ENCODE measurements around the gene GRM1.

GRM1 gene

DNA sequence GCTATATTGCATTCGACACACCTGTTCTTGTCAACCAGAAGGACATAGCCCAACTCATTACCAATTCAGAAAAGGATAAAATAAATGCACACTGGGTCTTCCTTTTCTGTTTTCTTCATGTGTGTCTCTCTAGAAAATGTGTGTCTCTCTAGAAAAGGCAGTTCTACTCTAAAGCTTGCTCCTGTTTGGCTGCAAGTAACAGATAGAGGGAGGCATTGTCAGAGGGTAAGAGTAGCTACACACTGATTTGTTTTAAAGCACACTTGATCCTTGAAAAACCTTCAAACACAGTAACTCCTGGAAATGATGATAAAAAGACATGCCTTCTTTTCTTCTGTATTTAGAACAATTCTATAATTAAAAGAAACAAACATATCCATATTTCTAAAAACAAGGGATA, 21.3 kb downstream of the GRM1 start:
- H3K4me3 ChIP-seq (ENCODE audit: control insufficient read depth, low read depth, low read length) = no peak overlapping the region
- DNase-seq (ENCODE audit: low read depth) = no peak
- TF ChIP-seq, protein P1, sequence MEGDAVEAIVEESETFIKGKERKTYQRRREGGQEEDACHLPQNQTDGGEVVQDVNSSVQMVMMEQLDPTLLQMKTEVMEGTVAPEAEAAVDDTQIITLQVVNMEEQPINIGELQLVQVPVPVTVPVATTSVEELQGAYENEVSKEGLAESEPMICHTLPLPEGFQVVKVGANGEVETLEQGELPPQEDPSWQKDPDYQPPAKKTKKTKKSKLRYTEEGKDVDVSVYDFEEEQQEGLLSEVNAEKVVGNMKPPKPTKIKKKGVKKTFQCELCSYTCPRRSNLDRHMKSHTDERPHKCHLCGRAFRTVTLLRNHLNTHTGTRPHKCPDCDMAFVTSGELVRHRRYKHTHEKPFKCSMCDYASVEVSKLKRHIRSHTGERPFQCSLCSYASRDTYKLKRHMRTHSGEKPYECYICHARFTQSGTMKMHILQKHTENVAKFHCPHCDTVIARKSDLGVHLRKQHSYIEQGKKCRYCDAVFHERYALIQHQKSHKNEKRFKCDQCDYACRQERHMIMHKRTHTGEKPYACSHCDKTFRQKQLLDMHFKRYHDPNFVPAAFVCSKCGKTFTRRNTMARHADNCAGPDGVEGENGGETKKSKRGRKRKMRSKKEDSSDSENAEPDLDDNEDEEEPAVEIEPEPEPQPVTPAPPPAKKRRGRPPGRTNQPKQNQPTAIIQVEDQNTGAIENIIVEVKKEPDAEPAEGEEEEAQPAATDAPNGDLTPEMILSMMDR (conservative IDR thresholded peaks at IDR 0.05; ENCODE audit: control insufficient read depth, insufficient read depth, low read depth, low read length) = no peak

DNA sequence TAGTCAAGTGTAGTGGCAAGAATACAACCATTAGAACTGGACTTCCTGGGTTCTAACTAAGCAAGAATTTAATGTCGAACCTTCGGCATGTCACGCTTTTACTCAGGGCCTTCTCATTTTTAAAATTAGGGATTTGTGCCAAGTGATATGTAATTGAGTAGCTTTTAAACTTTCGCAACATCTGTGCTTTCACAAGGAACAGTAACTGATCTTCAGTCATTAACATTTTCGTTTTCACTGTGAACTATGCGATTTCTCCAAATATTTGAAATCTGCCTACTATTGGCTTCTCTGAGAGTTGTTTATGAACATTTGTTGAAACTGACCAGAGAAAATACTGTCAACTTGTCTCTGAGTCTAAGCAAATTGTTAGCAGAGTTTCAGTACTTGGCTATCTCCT, 27.6 kb downstream of the GRM1 start:
- H3K4me3 ChIP-seq (ENCODE audit: control insufficient read depth, low read depth, low read length) = no peak overlapping the region
- TF ChIP-seq, protein P1 (conservative IDR thresholded peaks at IDR 0.05; ENCODE audit: control insufficient read depth, insufficient read depth, low read depth, low read length) = no peak
- no peak for DNase-seq (ENCODE audit: low read depth)

GRCh38 chr6:146065690-146066089, 36.8 kb downstream of the GRM1 start:
- TF ChIP-seq, protein P1 (conservative IDR thresholded peaks at IDR 0.05; ENCODE audit: control insufficient read depth, insufficient read depth, low read depth, low read length) = no peak
- DNase-seq (ENCODE audit: low read depth) = no peak
- H3K4me3 ChIP-seq (ENCODE audit: control insufficient read depth, low read depth, low read length) = no peak overlapping the region

DNA sequence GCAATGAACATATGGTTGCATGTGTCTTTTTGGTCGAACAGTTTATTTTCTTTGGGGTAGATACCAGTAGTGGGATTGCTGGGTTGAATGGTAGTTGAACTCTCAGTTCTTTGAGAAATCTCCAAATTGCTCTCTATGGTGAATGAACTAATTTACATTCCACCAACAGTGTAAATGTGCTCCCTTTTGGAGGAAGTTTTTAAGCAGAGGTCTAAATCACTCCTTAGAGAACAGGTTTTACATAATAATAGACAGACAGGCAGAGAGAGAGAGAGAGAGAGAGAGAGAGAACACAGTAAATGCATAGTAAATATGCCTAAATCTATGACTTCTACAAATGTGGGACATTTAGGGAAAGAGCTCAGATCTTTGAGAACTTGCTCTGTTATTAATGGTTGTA, 37.6 kb downstream of the GRM1 start:
- TF ChIP-seq, protein P1 (conservative IDR thresholded peaks at IDR 0.05; ENCODE audit: control insufficient read depth, insufficient read depth, low read depth, low read length) = no peak
- DNase-seq (ENCODE audit: low read depth) = no peak
- H3K4me3 ChIP-seq (ENCODE audit: control insufficient read depth, low read depth, low read length) = no peak overlapping the region

DNA sequence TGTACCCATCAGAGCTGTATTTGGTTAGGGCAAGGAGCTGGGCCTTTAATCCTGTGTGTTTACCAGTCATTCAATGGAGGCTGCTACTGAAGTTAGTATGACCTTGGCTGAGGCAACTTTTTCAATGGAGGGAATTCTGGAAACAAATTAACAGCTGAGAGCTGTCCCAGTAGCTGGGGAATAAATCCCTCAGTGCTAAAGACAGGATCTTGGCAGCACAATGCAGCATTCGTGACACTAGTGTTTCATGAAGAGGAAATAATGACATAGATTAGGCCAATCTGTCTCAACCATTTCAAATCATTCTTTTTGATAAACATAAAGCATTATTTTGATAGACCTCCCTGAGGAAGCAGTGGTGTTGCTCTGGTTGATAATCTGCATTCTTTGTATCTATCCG, 42.9 kb downstream of the GRM1 start:
- no peak for DNase-seq (ENCODE audit: low read depth)
- H3K4me3 ChIP-seq (ENCODE audit: control insufficient read depth, low read depth, low read length) = no peak overlapping the region
- TF ChIP-seq, protein P1 (conservative IDR thresholded peaks at IDR 0.05; ENCODE audit: control insufficient read depth, insufficient read depth, low read depth, low read length) = no peak

GRCh38 chr6:146077992-146078391, 49.1 kb downstream of the GRM1 start:
- no peak for DNase-seq (ENCODE audit: low read depth)
- H3K4me3 ChIP-seq (ENCODE audit: control insufficient read depth, low read depth, low read length) = no peak overlapping the region
- TF ChIP-seq, protein P1 (conservative IDR thresholded peaks at IDR 0.05; ENCODE audit: control insufficient read depth, insufficient read depth, low read depth, low read length) = no peak

- DNase-seq (ENCODE audit: low read depth) = no peak
- TF ChIP-seq, protein P1 (conservative IDR thresholded peaks at IDR 0.05; ENCODE audit: control insufficient read depth, insufficient read depth, low read depth, low read length) = no peak
- no peak overlapping the region for H3K4me3 ChIP-seq (ENCODE audit: control insufficient read depth, low read depth, low read length)
Measured at GRCh38 chr6:146087386-146087785, 58.5 kb downstream of the GRM1 start.
